H9 (cell line): ENCODE measurements around the gene NTSR1. TPM values are rescaled to one million over a fixed set of nuclear protein-coding genes. Genes with fewer than 3 reads are reported as not detected.

Experiments
- DNase-seq: peaks from one replicate; pipeline ENCODE4 v3.0.0-alpha.2; 2017
- H2AFZ ChIP-seq: one replicate; pipeline ENCODE4 v1.6.1; 2013; ENCODE audit warnings: mild to moderate bottlenecking, low read length, control low read depth, moderate library complexity
- H2AK5ac ChIP-seq: 2 replicates; pipeline ENCODE4 v1.6.1; 2013; ENCODE audit warnings: low read length, control low read depth, mixed read lengths; ENCODE audit not compliant: insufficient read length
- H2BK120ac ChIP-seq: one replicate; pipeline ENCODE4 v1.6.1; 2013; ENCODE audit warnings: low read depth, mild to moderate bottlenecking, low read length, control low read depth, inconsistent platforms; ENCODE audit not compliant: poor library complexity, severe bottlenecking
- H2BK12ac ChIP-seq: 2 replicates; pipeline ENCODE4 v1.6.1; 2013; ENCODE audit warnings: low read length, control low read depth, mixed read lengths, low read depth; ENCODE audit not compliant: insufficient read length
- H2BK15ac ChIP-seq: 2 replicates; pipeline ENCODE4 v1.6.1; 2013; ENCODE audit warnings: low read depth, low read length, control low read depth
- H2BK20ac ChIP-seq: one replicate; pipeline ENCODE4 v1.6.1; 2013; ENCODE audit warnings: low read depth, mild to moderate bottlenecking, low read length, control low read depth, inconsistent platforms; ENCODE audit not compliant: poor library complexity, severe bottlenecking
- H2BK5ac ChIP-seq: 2 replicates; pipeline ENCODE4 v1.6.1; 2013; ENCODE audit warnings: low read length, control low read depth, mixed read lengths; ENCODE audit not compliant: insufficient read length
- H3K14ac ChIP-seq: 2 replicates; pipeline ENCODE4 v1.6.1; 2013; ENCODE audit warnings: low read length, control low read depth; ENCODE audit not compliant: insufficient read depth
- H3K18ac ChIP-seq: 2 replicates; pipeline ENCODE4 v1.6.1; 2013; ENCODE audit warnings: low read depth, mild to moderate bottlenecking, mixed read lengths, low read length, control low read depth; ENCODE audit not compliant: insufficient read length
- H3K23ac ChIP-seq: 2 replicates; pipeline ENCODE4 v1.6.1; 2013; ENCODE audit warnings: low read length, control low read depth, mixed read lengths, low read depth; ENCODE audit not compliant: insufficient read length
- H3K23me2 ChIP-seq: 2 replicates; pipeline ENCODE4 v1.6.1; 2013; ENCODE audit warnings: low read depth, mild to moderate bottlenecking, mixed read lengths, low read length, control low read depth; ENCODE audit not compliant: insufficient read length, poor library complexity, severe bottlenecking
- H3K27ac ChIP-seq: 2 replicates; pipeline ENCODE4 v1.5.1; 2013; ENCODE audit warnings: low read length, control low read depth, mixed read lengths, low read depth; ENCODE audit not compliant: insufficient read length
- H3K27me3 ChIP-seq: 2 replicates; pipeline ENCODE4 v1.6.1; 2013; ENCODE audit warnings: low read length, control low read depth, inconsistent platforms; ENCODE audit not compliant: insufficient read depth
- H3K4ac ChIP-seq: 2 replicates; pipeline ENCODE4 v1.6.1; 2013; ENCODE audit warnings: low read depth, mild to moderate bottlenecking, control low read depth, inconsistent platforms, low read length, moderate library complexity
- H3K4me1 ChIP-seq: 2 replicates; pipeline ENCODE4 v1.6.1; 2013; ENCODE audit warnings: low read length, control low read depth, inconsistent platforms; ENCODE audit not compliant: insufficient read depth
- H3K4me2 ChIP-seq: 2 replicates; pipeline ENCODE4 v1.6.1; 2013; ENCODE audit warnings: low read length, control low read depth, mixed read lengths; ENCODE audit not compliant: insufficient read length, insufficient read depth
- H3K56ac ChIP-seq: 2 replicates; pipeline ENCODE4 v1.6.1; 2013; ENCODE audit warnings: low read depth, mild to moderate bottlenecking, mixed read lengths, low read length, control low read depth; ENCODE audit not compliant: insufficient read length
- H3K79me1 ChIP-seq: 2 replicates; pipeline ENCODE4 v1.6.1; 2013; ENCODE audit warnings: low read depth, mild to moderate bottlenecking, moderate library complexity, low read length, control low read depth, inconsistent platforms; ENCODE audit not compliant: insufficient read depth, poor library complexity, severe bottlenecking
- H3K79me2 ChIP-seq: 2 replicates; pipeline ENCODE4 v1.6.1; 2013; ENCODE audit warnings: low read length, control low read depth, inconsistent platforms; ENCODE audit not compliant: insufficient read depth
- H3K9ac ChIP-seq: 2 replicates; pipeline ENCODE4 v1.6.1; 2013; ENCODE audit warnings: low read length, control low read depth, mixed read lengths; ENCODE audit not compliant: insufficient read length; ENCODE audit errors: extremely low read depth
- H3K9me3 ChIP-seq: one replicate; pipeline ENCODE4 v1.6.1; 2013; ENCODE audit warnings: low read depth, low read length, inconsistent platforms; ENCODE audit not compliant: control insufficient read depth
- H3T11ph ChIP-seq: one replicate; pipeline ENCODE4 v1.6.1; 2013; ENCODE audit warnings: mild to moderate bottlenecking, low read length, control low read depth, inconsistent platforms
- H4K20me1 ChIP-seq: one replicate; pipeline ENCODE4 v1.6.1; 2013; ENCODE audit not compliant: control insufficient read depth, insufficient read length, insufficient read depth
- H4K5ac ChIP-seq: 2 replicates; pipeline ENCODE4 v1.6.1; 2013; ENCODE audit warnings: low read depth, mild to moderate bottlenecking, mixed read lengths, low read length, control low read depth; ENCODE audit not compliant: insufficient read length
- H4K8ac ChIP-seq: replicated peaks from 2 replicates; pipeline ENCODE4 v1.6.1; 2013; ENCODE audit warnings: low read length, control low read depth, mixed read lengths, low read depth; ENCODE audit not compliant: insufficient read length
- H4K91ac ChIP-seq: 2 replicates; pipeline ENCODE4 v1.6.1; 2013; ENCODE audit warnings: low read depth, mild to moderate bottlenecking, moderate library complexity, mixed read lengths, low read length, control low read depth; ENCODE audit not compliant: insufficient read length
- H3K27ac Mint-ChIP-seq, 3 experiments: 2 replicates in 2 of 3; 3 replicates in 1 of 3; pipeline ENCODE4 v1.8.0; 2020 to 2021; ENCODE audit warnings: mixed read lengths in 3 of 3, mild to moderate bottlenecking in 1 of 3, moderate library complexity in 1 of 3
- H3K27me3 Mint-ChIP-seq: 2 replicates; pipeline ENCODE4 v1.8.0; 2021; ENCODE audit warnings: low read depth, mild to moderate bottlenecking, moderate library complexity, mixed read lengths
- H3K36me3 Mint-ChIP-seq, 3 experiments: 2 replicates in 2 of 3; 3 replicates in 1 of 3; pipeline ENCODE4 v1.8.0; 2020 to 2021; ENCODE audit warnings: low read depth in 3 of 3, mixed read lengths in 3 of 3; ENCODE audit not compliant: insufficient read depth in 1 of 3
- H3K4me1 Mint-ChIP-seq, 2 experiments: 2 replicates each; pipeline ENCODE4 v1.8.0; 2020; ENCODE audit warnings: mixed read lengths in 2 of 2
- H3K4me3 Mint-ChIP-seq, 2 experiments: 2 replicates in 1 of 2; 3 replicates in 1 of 2; pipeline ENCODE4 v1.8.0; 2020 to 2021; ENCODE audit warnings: mild to moderate bottlenecking in 2 of 2, mixed read lengths in 2 of 2, moderate library complexity in 1 of 2
- H3K9me3 Mint-ChIP-seq, 2 experiments: 2 replicates in 1 of 2; 3 replicates in 1 of 2; pipeline ENCODE4 v1.8.0; 2020; ENCODE audit warnings: mild to moderate bottlenecking in 2 of 2, mixed read lengths in 2 of 2, moderate library complexity in 1 of 2
- CTCF ChIP-seq: fragments of 200-600 bp; sonication (generic); conservative IDR thresholded peaks from 3 replicates; pipeline ENCODE4 v1.8.0; 2021; ENCODE audit warnings: antibody characterized with exemption, mild to moderate bottlenecking
- WGBS: extraction: QIAGEN DNeasy Blood & Tissue Kit; methylation state at CpG from one replicate; pipeline ENCODE4 v1.1.7; 2013; ENCODE audit warnings: missing lambda C conversion rate, low lambda C conversion rate, mixed read lengths; ENCODE audit not compliant: insufficient read length; ENCODE audit errors: extremely low coverage; 5-methylcytosine and 5-hydroxymethylcytosine counted together
- total RNA-seq: library from RNA; stranded (reverse); gene quantifications from 2 replicates; pipeline ENCODE4 v1.2.1, GENCODE V29; 2021

The NTSR1 gene
- total RNA-seq, 1 experiment from 2014 or later, result 0.11 TPM

DNA sequence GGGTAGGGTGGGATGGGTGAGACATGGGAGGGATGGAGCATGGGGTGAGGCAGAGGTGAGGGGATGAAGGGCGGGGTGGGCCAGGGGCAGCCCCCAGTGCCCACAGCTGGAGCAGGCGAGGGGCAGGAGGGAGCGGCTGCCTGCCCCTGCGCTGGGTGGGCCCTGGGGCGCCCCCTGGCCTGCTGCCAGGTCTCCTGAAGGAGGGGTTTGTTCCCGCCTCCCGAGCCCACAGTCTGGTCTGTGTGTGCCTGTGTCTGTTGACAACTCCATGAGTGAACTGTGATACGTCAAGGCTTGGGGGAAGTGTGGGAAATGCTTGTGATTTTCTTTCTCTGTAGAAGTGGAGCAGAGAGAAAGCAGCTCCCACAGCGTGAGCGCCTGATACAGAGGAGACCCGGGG, 76.8 kb downstream of the NTSR1 start:
- H3K36me3 Mint-ChIP-seq, result no peaks in the 10 kb centered on the region
- Histone ChIP-seq H2BK5ac (no peak overlapping the region), H2AK5ac (no peak overlapping the region), H4K5ac (no peak overlapping the region), H3K23ac (no peak overlapping the region), H3K18ac (no peak overlapping the region), H3K79me2 (no peaks in the 10 kb centered on the region), H2BK15ac (no peak overlapping the region), H2BK120ac (no peak overlapping the region), H3T11ph (no peak overlapping the region), H3K23me2 (no peaks in the 10 kb centered on the region), H2AFZ (no peak overlapping the region), H3K14ac (no peak overlapping the region), H4K8ac (no peak overlapping the region), H2BK20ac (no peak overlapping the region), H3K9me3 (no peaks in the 10 kb centered on the region), H3K79me1 (no peaks in the 10 kb centered on the region), H4K20me1 (no peaks in the 10 kb centered on the region), H3K4me2 (no peak overlapping the region), H3K9ac (no peak overlapping the region), H2BK12ac (no peak overlapping the region), H4K91ac (no peak overlapping the region), H3K56ac (no peak overlapping the region), H3K4me1 (no peaks in the 10 kb centered on the region), H3K27me3 (no peaks in the 10 kb centered on the region), H3K27ac (no peak overlapping the region), H3K4ac (no peak overlapping the region)
- DNase-seq, result no peak
- H3K9me3 Mint-ChIP-seq, result no peaks in the 10 kb centered on the region
- H3K4me3 Mint-ChIP-seq, result no peak overlapping the region
- TF ChIP-seq CTCF, result no peak
- H3K27ac Mint-ChIP-seq, result no peak overlapping the region
- H3K27me3 Mint-ChIP-seq, result peaks cover 18% of the 10 kb centered on the region
- WGBS, result no CpG with 5 or more reads among the region's 11 CpGs
- H3K4me1 Mint-ChIP-seq, result peaks cover 4 to 5% of the 10 kb centered on the region in 2 experiments
